HG03460 (cell line): ENCODE data around the gene DLGAP1.

Experiments used
- ATAC-seq: cut with Tn5 transposase; IDR thresholded peaks from one replicate; pipeline ENCODE4 v1.9.1; 2021; ENCODE audit not compliant: unreplicated experiment

Gene DLGAP1

GRCh38 chr18:4245456-4245855 lies 209.7 kb downstream of the DLGAP1 start:
- ATAC-seq = no peak

- no peak for ATAC-seq
These were observed 212.5 kb downstream of the DLGAP1 start for GRCh38 chr18:4242431-4243161.

GRCh38 chr18:4241090-4241617 lies 214.0 kb downstream of the DLGAP1 start:
- ATAC-seq = no peak

- no peak for ATAC-seq
These were observed 216.1 kb downstream of the DLGAP1 start for GRCh38 chr18:4238966-4239365.

GRCh38 chr18:4237664-4238041 lies 217.5 kb downstream of the DLGAP1 start:
- no peak for ATAC-seq

- no peak for ATAC-seq
These were observed 218.0 kb downstream of the DLGAP1 start for GRCh38 chr18:4236940-4237663.

GRCh38 chr18:4233468-4233867 lies 221.6 kb downstream of the DLGAP1 start:
- no peak for ATAC-seq

- no peak for ATAC-seq
These were observed 222.5 kb downstream of the DLGAP1 start for GRCh38 chr18:4232656-4233055.

GRCh38 chr18:4231260-4231659 lies 223.8 kb downstream of the DLGAP1 start:
- no peak for ATAC-seq

- no peak for ATAC-seq
These were observed 224.5 kb downstream of the DLGAP1 start for GRCh38 chr18:4230450-4231168.

- ATAC-seq = no peak
These were observed 230.9 kb downstream of the DLGAP1 start for GRCh38 chr18:4224031-4224704.

GRCh38 chr18:4211111-4211837 lies 243.8 kb downstream of the DLGAP1 start:
- no peak for ATAC-seq

- no peak for ATAC-seq
These were observed 246.7 kb downstream of the DLGAP1 start for GRCh38 chr18:4208366-4208765.

GRCh38 chr18:4207383-4207985 lies 247.6 kb downstream of the DLGAP1 start:
- no peak for ATAC-seq

GRCh38 chr18:4204438-4204720 lies 250.7 kb downstream of the DLGAP1 start:
- ATAC-seq = no peak

GRCh38 chr18:4203568-4204437 lies 251.3 kb downstream of the DLGAP1 start:
- ATAC-seq = no peak

GRCh38 chr18:4200399-4200798 lies 254.7 kb downstream of the DLGAP1 start:
- no peak for ATAC-seq

- ATAC-seq = no peak
These were observed 256.2 kb downstream of the DLGAP1 start for GRCh38 chr18:4198956-4199355.

- ATAC-seq = no peak
These were observed 258.8 kb downstream of the DLGAP1 start for GRCh38 chr18:4196351-4196750.
